Measurements from ENCODE around the gene ABHD17C.

ABHD17C gene

GRCh38 chr15:80689716-80690115 lies 5.4 kb upstream of the ABHD17C start:
- DNase-seq (ENCODE audit: low read depth in 2 of 2), result no peak

GRCh38 chr15:80691575-80691974 lies 3.5 kb upstream of the ABHD17C start:
- no peak for DNase-seq (ENCODE audit: low read depth in 2 of 2)

GRCh38 chr15:80693682-80694610 lies 1.2 kb upstream of the ABHD17C start:
- no peak for DNase-seq (ENCODE audit: low read depth in 2 of 2)

- peak in 1 of 2 donors; percentile 4 for DNase-seq (ENCODE audit: low read depth in 2 of 2)
These were observed 455 bp upstream of the ABHD17C start for GRCh38 chr15:80694611-80695098.

- peak in 1 of 2 donors; percentile 4 for DNase-seq (ENCODE audit: low read depth in 2 of 2)
These were observed 976 bp downstream of the ABHD17C start for GRCh38 chr15:80695911-80696661.

GRCh38 chr15:80697075-80697685 lies 2.1 kb downstream of the ABHD17C start:
- no peak for DNase-seq (ENCODE audit: low read depth in 2 of 2)

GRCh38 chr15:80698676-80699075 lies 3.6 kb downstream of the ABHD17C start:
- DNase-seq (ENCODE audit: low read depth in 2 of 2), result no peak

GRCh38 chr15:80699981-80700380 lies 4.9 kb downstream of the ABHD17C start:
- no peak for DNase-seq (ENCODE audit: low read depth in 2 of 2)

- DNase-seq (ENCODE audit: low read depth in 2 of 2), result no peak
These were observed 6.7 kb downstream of the ABHD17C start for GRCh38 chr15:80701676-80702311.

GRCh38 chr15:80703081-80703480 lies 8.0 kb downstream of the ABHD17C start:
- DNase-seq (ENCODE audit: low read depth in 2 of 2), result no peak

- no peak for DNase-seq (ENCODE audit: low read depth in 2 of 2)
These were observed 8.9 kb downstream of the ABHD17C start for GRCh38 chr15:80703965-80704364.

GRCh38 chr15:80706161-80706560 lies 11.1 kb downstream of the ABHD17C start:
- DNase-seq (ENCODE audit: low read depth in 2 of 2), result no peak

GRCh38 chr15:80709542-80709941 lies 14.4 kb downstream of the ABHD17C start:
- no peak for DNase-seq (ENCODE audit: low read depth in 2 of 2)

GRCh38 chr15:80710635-80711554 lies 15.8 kb downstream of the ABHD17C start:
- DNase-seq (ENCODE audit: low read depth in 2 of 2), result peak; percentile 24 to 27

- DNase-seq (ENCODE audit: low read depth in 2 of 2), result no peak
These were observed 16.8 kb downstream of the ABHD17C start for GRCh38 chr15:80711886-80712285.

GRCh38 chr15:80712956-80713355 lies 17.8 kb downstream of the ABHD17C start:
- DNase-seq (ENCODE audit: low read depth in 2 of 2), result no peak

- DNase-seq (ENCODE audit: low read depth in 2 of 2), result no peak
These were observed 26.4 kb downstream of the ABHD17C start for GRCh38 chr15:80721476-80721875.

GRCh38 chr15:80722811-80723210 lies 27.7 kb downstream of the ABHD17C start:
- DNase-seq (ENCODE audit: low read depth in 2 of 2), result no peak

GRCh38 chr15:80727196-80727595 lies 32.1 kb downstream of the ABHD17C start:
- no peak for DNase-seq (ENCODE audit: low read depth in 2 of 2)

GRCh38 chr15:80727596-80727995 lies 32.5 kb downstream of the ABHD17C start:
- no peak for DNase-seq (ENCODE audit: low read depth in 2 of 2)

GRCh38 chr15:80730387-80730786 lies 35.3 kb downstream of the ABHD17C start:
- no peak for DNase-seq (ENCODE audit: low read depth in 2 of 2)
